ENCODE data around the gene COPB1. TPM values are rescaled to one million over a fixed set of nuclear protein-coding genes. Genes with fewer than 3 reads are reported as not detected.

Gene COPB1
- total RNA-seq, 1 donor from 2014 or later, result 93.9 TPM

DNA sequence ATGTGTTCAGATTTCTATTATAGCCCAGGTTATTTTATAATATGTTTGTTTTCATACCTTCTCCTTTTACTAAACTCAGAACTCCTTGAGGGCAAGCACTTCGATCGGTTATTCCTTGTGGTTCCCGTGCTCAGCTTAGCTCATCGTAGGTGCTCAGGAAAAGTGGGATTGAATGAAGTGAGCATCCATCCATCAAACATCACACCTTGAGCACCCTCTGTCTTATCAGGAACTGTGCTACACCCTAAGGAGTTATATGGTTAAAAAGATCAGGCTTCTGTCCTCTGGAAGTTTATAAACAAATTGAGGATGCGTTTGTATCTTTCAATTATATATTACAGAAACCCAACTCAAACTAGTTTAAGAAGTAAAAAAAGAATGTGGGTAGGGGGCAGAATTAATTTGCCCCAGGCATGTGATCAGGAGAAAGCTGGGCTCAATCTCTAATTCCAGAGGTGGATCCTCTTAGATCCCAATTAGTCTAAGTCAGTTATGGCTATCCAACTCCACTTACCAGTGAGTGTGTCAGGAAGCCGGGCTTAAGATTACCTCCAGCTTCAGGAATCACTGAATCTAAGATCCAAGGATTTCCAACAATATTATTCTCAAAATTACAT lies 80.7 kb downstream of the COPB1 start:
- H3K9me3 Mint-ChIP-seq, result no peaks in the 10 kb centered on the region
- H3K36me3 Mint-ChIP-seq (ENCODE audit: low read depth), result no peaks in the 10 kb centered on the region
- TF ChIP-seq, protein P1, sequence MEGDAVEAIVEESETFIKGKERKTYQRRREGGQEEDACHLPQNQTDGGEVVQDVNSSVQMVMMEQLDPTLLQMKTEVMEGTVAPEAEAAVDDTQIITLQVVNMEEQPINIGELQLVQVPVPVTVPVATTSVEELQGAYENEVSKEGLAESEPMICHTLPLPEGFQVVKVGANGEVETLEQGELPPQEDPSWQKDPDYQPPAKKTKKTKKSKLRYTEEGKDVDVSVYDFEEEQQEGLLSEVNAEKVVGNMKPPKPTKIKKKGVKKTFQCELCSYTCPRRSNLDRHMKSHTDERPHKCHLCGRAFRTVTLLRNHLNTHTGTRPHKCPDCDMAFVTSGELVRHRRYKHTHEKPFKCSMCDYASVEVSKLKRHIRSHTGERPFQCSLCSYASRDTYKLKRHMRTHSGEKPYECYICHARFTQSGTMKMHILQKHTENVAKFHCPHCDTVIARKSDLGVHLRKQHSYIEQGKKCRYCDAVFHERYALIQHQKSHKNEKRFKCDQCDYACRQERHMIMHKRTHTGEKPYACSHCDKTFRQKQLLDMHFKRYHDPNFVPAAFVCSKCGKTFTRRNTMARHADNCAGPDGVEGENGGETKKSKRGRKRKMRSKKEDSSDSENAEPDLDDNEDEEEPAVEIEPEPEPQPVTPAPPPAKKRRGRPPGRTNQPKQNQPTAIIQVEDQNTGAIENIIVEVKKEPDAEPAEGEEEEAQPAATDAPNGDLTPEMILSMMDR (conservative IDR thresholded peaks at IDR 0.05), result peak; percentile 50
- H3K27ac Mint-ChIP-seq (ENCODE audit: unreplicated experiment), result no peak overlapping the region
- H3K27me3 Mint-ChIP-seq (ENCODE audit: low read depth), result no peaks in the 10 kb centered on the region
- no peak for DNase-seq (ENCODE audit: low read depth, low spot score)
- H3K4me1 Mint-ChIP-seq, result peaks cover 25% of the 10 kb centered on the region
- H3K4me3 Mint-ChIP-seq, result no peak overlapping the region

DNA sequence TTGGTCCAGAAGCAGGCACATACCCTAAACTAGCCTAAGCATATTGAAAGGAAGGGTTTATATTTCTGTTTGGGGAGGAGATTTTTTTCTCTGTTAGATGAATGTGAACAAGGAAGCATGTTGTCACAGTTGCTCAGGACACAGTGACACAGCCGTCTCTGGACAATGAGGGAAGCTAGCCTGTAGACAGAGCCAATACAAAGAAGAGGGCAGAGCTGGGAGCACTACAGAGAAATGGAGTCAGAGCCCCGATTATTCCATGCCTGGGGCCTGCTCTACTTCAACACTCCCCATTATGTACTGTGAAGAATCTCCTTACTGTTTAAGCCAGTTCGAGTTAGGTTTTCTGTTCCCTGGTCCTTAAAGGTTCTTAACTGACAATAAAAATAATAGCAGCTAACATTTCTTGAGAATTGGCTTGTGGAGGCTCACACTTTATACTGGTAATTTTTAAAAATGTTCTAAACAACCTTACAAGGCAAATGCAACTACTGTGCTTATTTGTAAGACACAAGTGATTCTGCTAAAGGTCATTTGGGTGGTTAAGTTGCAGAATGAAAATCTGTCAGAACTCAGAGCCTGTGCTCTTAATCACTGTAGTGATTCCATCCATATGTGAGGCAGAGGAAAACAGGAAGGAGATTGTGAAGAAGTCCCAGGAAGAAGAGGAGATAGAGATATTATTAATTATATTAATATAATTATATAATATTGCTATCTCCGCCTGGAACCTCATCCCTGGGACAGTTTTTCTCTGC lies 81.8 kb downstream of the COPB1 start:
- peak overlapping the region; percentile 79 for H3K27ac Mint-ChIP-seq (ENCODE audit: unreplicated experiment)

GRCh38 chr11:14417186-14417585 lies 82.4 kb downstream of the COPB1 start:
- DNase-seq (ENCODE audit: low read depth, low spot score), result no peak
- TF ChIP-seq, protein P1 (conservative IDR thresholded peaks at IDR 0.05), result no peak
- Mint-ChIP-seq H3K27me3 (ENCODE audit: low read depth) (no peaks in the 10 kb centered on the region), H3K27ac (ENCODE audit: unreplicated experiment) (peak overlapping the region; percentile 79), H3K36me3 (ENCODE audit: low read depth) (no peaks in the 10 kb centered on the region), H3K4me1 (peaks cover 30% of the 10 kb centered on the region), H3K4me3 (no peak overlapping the region), H3K9me3 (no peaks in the 10 kb centered on the region)

More for the DNA sequence above, 81.8 kb downstream of the COPB1 start:
- Mint-ChIP-seq H3K36me3 (ENCODE audit: low read depth) (no peaks in the 10 kb centered on the region), H3K27me3 (ENCODE audit: low read depth) (no peaks in the 10 kb centered on the region), H3K4me3 (no peak overlapping the region), H3K4me1 (peaks cover 30% of the 10 kb centered on the region), H3K9me3 (no peaks in the 10 kb centered on the region)
- TF ChIP-seq, protein P1 (conservative IDR thresholded peaks at IDR 0.05), result no peak
- no peak for DNase-seq (ENCODE audit: low read depth, low spot score)

DNA sequence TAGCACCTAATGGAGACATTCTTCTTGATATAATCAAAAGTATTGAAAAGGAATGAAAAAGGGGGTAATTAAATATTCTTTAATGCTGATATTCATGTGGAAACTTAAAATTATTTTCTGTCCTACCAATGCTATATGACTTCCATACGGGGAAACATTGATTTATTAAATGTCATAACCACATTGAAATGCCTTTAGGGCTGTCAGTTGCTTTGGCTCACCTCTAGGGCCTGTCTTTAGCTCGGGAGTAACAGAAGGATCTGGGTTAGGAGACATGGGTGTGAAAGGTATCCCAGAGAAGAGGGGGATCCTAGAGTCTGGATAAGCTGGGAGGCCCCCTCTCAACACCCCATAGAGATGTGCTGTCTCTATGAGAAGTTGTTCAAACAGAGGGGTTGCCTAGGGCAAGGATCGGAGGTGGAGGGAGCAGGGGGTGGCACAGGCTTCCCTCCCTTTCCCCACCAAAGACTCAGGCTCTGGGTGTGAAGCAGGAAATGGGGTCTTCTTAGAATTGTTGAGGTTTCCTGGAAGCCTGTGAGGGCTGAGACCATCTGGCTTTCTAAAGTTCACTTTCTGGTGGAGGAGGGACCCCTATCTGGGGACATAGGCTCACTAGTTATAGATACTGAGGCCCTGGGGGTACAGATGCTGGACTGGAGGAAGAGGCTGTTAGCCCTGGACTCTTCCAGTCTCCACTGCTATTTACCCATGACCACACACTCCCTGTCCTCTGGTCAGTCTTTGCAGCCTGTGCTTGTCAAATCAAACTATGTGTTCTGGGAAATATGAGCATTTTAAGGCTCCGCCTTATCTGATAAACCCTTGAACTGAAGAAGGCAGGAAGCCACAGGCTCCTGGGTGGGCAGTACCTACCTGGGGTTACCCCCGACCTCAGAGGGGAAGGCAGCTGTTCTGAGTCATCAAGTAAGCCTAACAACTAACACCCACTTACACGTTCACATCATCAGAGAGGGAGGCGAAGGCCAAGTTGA lies 84.8 kb downstream of the COPB1 start:
- H3K4me3 Mint-ChIP-seq, result no peak overlapping the region
- no peaks in the 10 kb centered on the region for H3K9me3 Mint-ChIP-seq
- H3K4me1 Mint-ChIP-seq, result peaks cover 30% of the 10 kb centered on the region
- H3K36me3 Mint-ChIP-seq (ENCODE audit: low read depth), result no peaks in the 10 kb centered on the region
- H3K27me3 Mint-ChIP-seq (ENCODE audit: low read depth), result no peaks in the 10 kb centered on the region
- no peak for DNase-seq (ENCODE audit: low read depth, low spot score)
- peak overlapping the region; percentile 28 for H3K27ac Mint-ChIP-seq (ENCODE audit: unreplicated experiment)
- TF ChIP-seq, protein P1 (conservative IDR thresholded peaks at IDR 0.05), result peak; percentile 38

DNA sequence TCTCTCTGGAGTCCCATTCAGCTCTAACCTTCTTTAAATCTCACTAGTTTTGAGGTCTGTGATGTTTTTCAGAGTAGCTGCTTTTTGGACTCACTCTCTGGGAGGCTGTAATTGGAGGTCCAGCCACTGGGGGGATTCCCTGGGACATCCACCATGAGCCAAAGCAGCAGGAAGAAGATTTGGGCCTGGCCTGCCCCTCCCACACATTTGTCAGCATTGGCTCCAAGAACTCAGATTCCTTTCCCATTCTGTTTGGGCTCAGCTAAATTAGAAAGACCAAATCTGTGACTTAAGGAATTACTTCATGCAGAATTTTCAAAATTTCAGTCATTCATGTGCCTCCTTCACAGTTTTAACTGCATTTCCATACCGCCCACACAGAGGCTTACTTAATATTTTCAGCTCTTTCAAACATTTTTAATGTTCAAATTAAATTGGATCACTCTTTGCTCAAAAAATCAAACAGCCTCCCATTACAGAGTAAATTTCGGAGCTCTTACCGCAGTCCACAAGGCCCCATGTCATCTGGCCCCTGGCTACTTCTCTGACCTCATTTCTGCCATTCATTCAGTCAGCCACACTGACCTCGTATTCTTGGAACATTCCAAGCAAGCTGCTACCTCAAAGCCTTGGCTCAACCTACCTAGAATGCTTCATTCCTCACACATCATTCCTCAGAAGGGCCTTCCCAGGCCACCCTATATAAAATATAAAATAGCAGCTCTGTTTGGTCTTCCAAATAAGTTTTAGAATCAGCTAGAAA lies 86.1 kb downstream of the COPB1 start:
- DNase-seq (ENCODE audit: low read depth, low spot score), result no peak
- Mint-ChIP-seq H3K4me1 (peaks cover 26% of the 10 kb centered on the region), H3K36me3 (ENCODE audit: low read depth) (no peaks in the 10 kb centered on the region), H3K9me3 (no peaks in the 10 kb centered on the region), H3K4me3 (no peak overlapping the region), H3K27me3 (ENCODE audit: low read depth) (no peaks in the 10 kb centered on the region), H3K27ac (ENCODE audit: unreplicated experiment) (peak overlapping the region; percentile 75)
- TF ChIP-seq, protein P1 (conservative IDR thresholded peaks at IDR 0.05), result peak; percentile 46

Measured in neural crest cell (in vitro differentiated cells).